Measurements from ENCODE around the gene RBP3.

DNA sequence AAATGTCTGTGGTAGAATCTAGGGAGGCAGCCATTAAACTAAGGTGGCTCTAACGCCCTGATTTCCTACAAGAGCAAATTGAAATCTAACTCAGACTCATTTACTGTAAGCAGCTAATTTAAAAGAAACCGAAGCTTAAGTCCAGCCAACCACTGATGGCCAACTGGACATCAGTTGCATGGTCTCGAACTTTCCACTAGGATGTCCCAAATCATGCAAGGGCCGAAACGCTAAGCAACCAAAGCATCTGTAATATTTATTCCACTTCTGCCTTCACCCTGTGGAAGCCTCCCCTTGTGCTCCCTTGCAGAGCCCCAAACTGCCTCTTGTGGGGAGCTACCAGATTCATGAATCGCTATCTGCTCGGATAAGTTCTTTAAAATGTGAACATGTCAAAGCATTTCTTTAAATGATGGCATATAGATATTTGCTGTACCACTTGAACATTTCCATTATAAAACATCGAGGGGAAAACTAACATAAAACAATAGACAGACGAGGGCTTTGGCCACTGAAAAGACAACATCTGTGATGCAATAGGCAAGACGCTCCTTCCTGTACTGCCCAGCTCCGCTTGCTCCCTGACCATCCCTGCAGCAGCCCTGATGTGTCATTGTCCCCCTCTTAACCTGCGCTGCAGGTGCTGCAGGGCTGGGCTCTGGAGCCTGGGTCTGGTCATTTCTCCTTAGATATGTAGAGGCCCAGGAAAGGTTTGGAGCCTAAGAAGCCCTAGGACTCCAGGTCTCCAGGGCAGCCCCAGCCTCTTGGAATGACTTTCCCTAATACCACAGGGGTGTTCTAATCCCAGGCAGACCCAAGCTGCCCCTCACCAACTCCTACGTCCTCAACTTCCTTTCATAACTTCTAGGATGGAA is 2.9 kb upstream of the RBP3 start:
- TF ChIP-seq, protein P1, sequence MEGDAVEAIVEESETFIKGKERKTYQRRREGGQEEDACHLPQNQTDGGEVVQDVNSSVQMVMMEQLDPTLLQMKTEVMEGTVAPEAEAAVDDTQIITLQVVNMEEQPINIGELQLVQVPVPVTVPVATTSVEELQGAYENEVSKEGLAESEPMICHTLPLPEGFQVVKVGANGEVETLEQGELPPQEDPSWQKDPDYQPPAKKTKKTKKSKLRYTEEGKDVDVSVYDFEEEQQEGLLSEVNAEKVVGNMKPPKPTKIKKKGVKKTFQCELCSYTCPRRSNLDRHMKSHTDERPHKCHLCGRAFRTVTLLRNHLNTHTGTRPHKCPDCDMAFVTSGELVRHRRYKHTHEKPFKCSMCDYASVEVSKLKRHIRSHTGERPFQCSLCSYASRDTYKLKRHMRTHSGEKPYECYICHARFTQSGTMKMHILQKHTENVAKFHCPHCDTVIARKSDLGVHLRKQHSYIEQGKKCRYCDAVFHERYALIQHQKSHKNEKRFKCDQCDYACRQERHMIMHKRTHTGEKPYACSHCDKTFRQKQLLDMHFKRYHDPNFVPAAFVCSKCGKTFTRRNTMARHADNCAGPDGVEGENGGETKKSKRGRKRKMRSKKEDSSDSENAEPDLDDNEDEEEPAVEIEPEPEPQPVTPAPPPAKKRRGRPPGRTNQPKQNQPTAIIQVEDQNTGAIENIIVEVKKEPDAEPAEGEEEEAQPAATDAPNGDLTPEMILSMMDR (IDR thresholded peaks at IDR 0.05): no peak
- no peak for TF ChIP-seq POLR2A (IDR thresholded peaks at IDR 0.05)

Data from adrenal gland (tissue), 5 donors.